Measurements from ENCODE around the gene STIM2. TPM values are rescaled to one million over a fixed set of nuclear protein-coding genes. Genes with fewer than 3 reads are reported as not detected.

The STIM2 gene
- total and polyA plus RNA-seq, 10 donors = 26.8 to 66.6 (median 49.1) TPM

DNA sequence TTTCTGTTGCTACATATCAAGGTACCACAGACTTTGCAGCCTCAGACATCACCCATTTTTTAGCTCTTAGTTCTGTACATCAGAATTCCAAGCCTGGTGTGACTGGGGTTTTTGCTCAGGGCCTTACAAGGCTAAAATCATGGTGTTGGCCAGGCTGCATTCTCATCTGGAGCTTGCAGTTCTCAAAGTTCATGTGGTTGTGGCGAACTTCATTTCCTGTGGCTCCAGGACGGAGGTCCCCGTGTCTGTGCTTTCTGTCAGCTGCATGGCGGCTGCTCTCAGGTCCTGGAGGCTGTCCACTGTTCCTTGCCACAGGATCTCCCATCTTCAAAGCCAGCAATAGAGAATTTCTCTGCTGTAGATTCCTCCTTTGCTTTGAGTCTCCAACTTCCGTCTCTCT is 157.4 kb downstream of the STIM2 start:
- Histone ChIP-seq H3K27me3 (replicated peaks in 1 of 7) (no peaks in the 10 kb centered on the region), H3K4me1 (no peaks in the 10 kb centered on the region), H3K27ac (no peak overlapping the region), H3K36me3 (peaks cover 3 to 71% (median 44%) of the 10 kb centered on the region in 6 donors), H3K4me3 (no peak overlapping the region), H3K9me3 (peaks cover 0 to 17% (median 6%) of the 10 kb centered on the region in 8 donors)
- intact Hi-C loops (cut with DNase I; ENCODE audit: low total_unique reads) = no loop called here
- 60 to 72% (median 66%) methylated on average over 5 of the region's 5 CpGs for WGBS, 5 donors
- DNase-seq = no peak
- TF ChIP-seq POLR2A (IDR thresholded peaks at IDR 0.05) (no peak), POLR2AphosphoS5 (IDR thresholded peaks at IDR 0.05) (no peak)
- TF ChIP-seq, protein P1, sequence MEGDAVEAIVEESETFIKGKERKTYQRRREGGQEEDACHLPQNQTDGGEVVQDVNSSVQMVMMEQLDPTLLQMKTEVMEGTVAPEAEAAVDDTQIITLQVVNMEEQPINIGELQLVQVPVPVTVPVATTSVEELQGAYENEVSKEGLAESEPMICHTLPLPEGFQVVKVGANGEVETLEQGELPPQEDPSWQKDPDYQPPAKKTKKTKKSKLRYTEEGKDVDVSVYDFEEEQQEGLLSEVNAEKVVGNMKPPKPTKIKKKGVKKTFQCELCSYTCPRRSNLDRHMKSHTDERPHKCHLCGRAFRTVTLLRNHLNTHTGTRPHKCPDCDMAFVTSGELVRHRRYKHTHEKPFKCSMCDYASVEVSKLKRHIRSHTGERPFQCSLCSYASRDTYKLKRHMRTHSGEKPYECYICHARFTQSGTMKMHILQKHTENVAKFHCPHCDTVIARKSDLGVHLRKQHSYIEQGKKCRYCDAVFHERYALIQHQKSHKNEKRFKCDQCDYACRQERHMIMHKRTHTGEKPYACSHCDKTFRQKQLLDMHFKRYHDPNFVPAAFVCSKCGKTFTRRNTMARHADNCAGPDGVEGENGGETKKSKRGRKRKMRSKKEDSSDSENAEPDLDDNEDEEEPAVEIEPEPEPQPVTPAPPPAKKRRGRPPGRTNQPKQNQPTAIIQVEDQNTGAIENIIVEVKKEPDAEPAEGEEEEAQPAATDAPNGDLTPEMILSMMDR (IDR thresholded peaks at IDR 0.05 in 8 of 11, conservative IDR thresholded peaks at IDR 0.05 in 3 of 11) = no peak

DNA sequence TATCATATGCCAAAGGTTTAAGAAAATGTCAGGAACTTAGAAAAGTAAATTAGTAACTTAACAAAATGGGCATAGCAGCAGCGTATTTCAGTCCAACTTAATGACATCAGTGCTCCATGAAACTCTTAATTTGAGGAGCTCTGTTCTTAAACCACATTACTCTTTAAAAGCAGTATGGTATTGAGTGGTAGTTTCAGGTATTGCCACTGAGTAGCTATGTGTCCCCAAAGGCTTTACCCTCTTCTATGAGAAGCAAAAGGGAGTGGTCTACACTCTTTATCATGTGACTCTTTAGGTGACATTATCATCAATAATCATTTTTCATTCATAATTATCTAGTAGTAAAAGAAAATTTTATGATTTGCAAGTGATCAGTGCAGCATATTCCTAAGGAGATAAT is 158.3 kb downstream of the STIM2 start:
- intact Hi-C loops (cut with DNase I; ENCODE audit: low total_unique reads) = no loop called here
- H3K27me3 ChIP-seq (replicated peaks in 1 of 7) = no peaks in the 10 kb centered on the region
- WGBS, 5 donors = 88 to 100% (median 98%) methylated on average over 1 of the region's 1 CpG
- DNase-seq = no peak
- no peak overlapping the region for H3K27ac ChIP-seq
- no peak overlapping the region for H3K4me3 ChIP-seq
- H3K36me3 ChIP-seq = peaks cover 3 to 80% (median 49%) of the 10 kb centered on the region in 6 donors
- no peak for TF ChIP-seq POLR2A (IDR thresholded peaks at IDR 0.05)
- TF ChIP-seq, protein P1 (IDR thresholded peaks at IDR 0.05 in 8 of 11, conservative IDR thresholded peaks at IDR 0.05 in 3 of 11) = no peak
- no peak for TF ChIP-seq POLR2AphosphoS5 (IDR thresholded peaks at IDR 0.05)
- H3K9me3 ChIP-seq = peaks cover 0 to 17% (median 6%) of the 10 kb centered on the region in 8 donors
- H3K4me1 ChIP-seq = no peaks in the 10 kb centered on the region

- H3K9me3 ChIP-seq = peaks cover 0 to 17% (median 6%) of the 10 kb centered on the region in 8 donors
- TF ChIP-seq POLR2A (IDR thresholded peaks at IDR 0.05) (no peak), POLR2AphosphoS5 (IDR thresholded peaks at IDR 0.05) (no peak)
- TF ChIP-seq, protein P1 (IDR thresholded peaks at IDR 0.05 in 8 of 11, conservative IDR thresholded peaks at IDR 0.05 in 3 of 11) = no peak
- WGBS, 5 donors = 95 to 99% (median 97%) methylated on average over 1 of the region's 1 CpG
- H3K27ac ChIP-seq = no peak overlapping the region
- intact Hi-C loops (cut with DNase I; ENCODE audit: low total_unique reads) = no loop called here
- H3K36me3 ChIP-seq = peaks cover 3 to 88% (median 52%) of the 10 kb centered on the region in 6 donors
- no peaks in the 10 kb centered on the region for H3K4me1 ChIP-seq
- no peaks in the 10 kb centered on the region for H3K27me3 ChIP-seq (replicated peaks in 1 of 7)
- DNase-seq = no peak
- no peak overlapping the region for H3K4me3 ChIP-seq
Observed at GRCh38 chr4:27019766-27020165, 159.1 kb downstream of the STIM2 start.

GRCh38 chr4:27020203-27020602 is 159.6 kb downstream of the STIM2 start:
- 90 to 97% (median 93%) methylated on average over 4 of the region's 4 CpGs for WGBS, 5 donors
- no peak overlapping the region for H3K27ac ChIP-seq
- no peak overlapping the region for H3K4me3 ChIP-seq
- H3K27me3 ChIP-seq (replicated peaks in 1 of 7) = no peaks in the 10 kb centered on the region
- H3K36me3 ChIP-seq = peaks cover 3 to 92% (median 52%) of the 10 kb centered on the region in 6 donors
- TF ChIP-seq POLR2AphosphoS5 (IDR thresholded peaks at IDR 0.05) (no peak), POLR2A (IDR thresholded peaks at IDR 0.05) (no peak)
- TF ChIP-seq, protein P1 (IDR thresholded peaks at IDR 0.05 in 8 of 11, conservative IDR thresholded peaks at IDR 0.05 in 3 of 11) = no peak
- DNase-seq = no peak
- H3K9me3 ChIP-seq = peaks cover 0 to 16% (median 6%) of the 10 kb centered on the region in 8 donors
- intact Hi-C loops (cut with DNase I; ENCODE audit: low total_unique reads) = no loop called here
- no peaks in the 10 kb centered on the region for H3K4me1 ChIP-seq

Data from spleen (tissue), 11 donors.